ENCODE results near the gene HMGXB4. TPM values are rescaled to one million over a fixed set of nuclear protein-coding genes. Genes with fewer than 3 reads are reported as not detected.

HMGXB4 gene
- total and polyA plus RNA-seq, 9 of the 15 experiments (the other 6 are each of a cell fraction or from before 2014, with no cell fraction given), result 9.9 to 31.4 (median 24.8) TPM

- TF ChIP-seq, protein P1, sequence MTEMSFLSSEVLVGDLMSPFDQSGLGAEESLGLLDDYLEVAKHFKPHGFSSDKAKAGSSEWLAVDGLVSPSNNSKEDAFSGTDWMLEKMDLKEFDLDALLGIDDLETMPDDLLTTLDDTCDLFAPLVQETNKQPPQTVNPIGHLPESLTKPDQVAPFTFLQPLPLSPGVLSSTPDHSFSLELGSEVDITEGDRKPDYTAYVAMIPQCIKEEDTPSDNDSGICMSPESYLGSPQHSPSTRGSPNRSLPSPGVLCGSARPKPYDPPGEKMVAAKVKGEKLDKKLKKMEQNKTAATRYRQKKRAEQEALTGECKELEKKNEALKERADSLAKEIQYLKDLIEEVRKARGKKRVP (CRISPR knock-in tag; IDR thresholded peaks at IDR 0.05), result no peak
- TF ChIP-seq LEF1 (IDR thresholded peaks at IDR 0.05), result no peak
- TF ChIP-seq TEAD2 (tag; IDR thresholded peaks at IDR 0.05), result no peak
- no peak for TF ChIP-seq ZNF830 (CRISPR knock-in tag; IDR thresholded peaks at IDR 0.05)
- TF ChIP-seq ESRRB (CRISPR knock-in tag; IDR thresholded peaks at IDR 0.05; ENCODE audit: borderline replicate concordance), result no peak
- TF ChIP-seq SRSF7 (optimal IDR thresholded peaks at IDR 0.05; ENCODE audit: low read depth, low read length), result no peak
- TF ChIP-seq SMARCC2 (IDR thresholded peaks at IDR 0.05; ENCODE audit: low read depth), result no peak
- no peak for TF ChIP-seq ZNF354B (CRISPR knock-in tag; IDR thresholded peaks at IDR 0.05)
- no peak for TF ChIP-seq SUPT5H (IDR thresholded peaks at IDR 0.05)
- no peak for TF ChIP-seq HLTF (IDR thresholded peaks at IDR 0.05)
- TF ChIP-seq CEBPZ (IDR thresholded peaks at IDR 0.05; ENCODE audit: borderline replicate concordance, low read depth, low read length), result no peak
- no peak for TF ChIP-seq SIN3A (IDR thresholded peaks at IDR 0.05; ENCODE audit: borderline replicate concordance in 2 of 2, control insufficient read depth in 1 of 2, low read depth in 2 of 2, low read length in 2 of 2)
- TF ChIP-seq, protein P2, sequence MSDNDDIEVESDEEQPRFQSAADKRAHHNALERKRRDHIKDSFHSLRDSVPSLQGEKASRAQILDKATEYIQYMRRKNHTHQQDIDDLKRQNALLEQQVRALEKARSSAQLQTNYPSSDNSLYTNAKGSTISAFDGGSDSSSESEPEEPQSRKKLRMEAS (CRISPR knock-in tag; IDR thresholded peaks at IDR 0.05), result no peak
- TF ChIP-seq MTA2 (IDR thresholded peaks at IDR 0.05; ENCODE audit: low read depth), result peak; percentile 60
- TF ChIP-seq NR4A1 (CRISPR knock-in tag; IDR thresholded peaks at IDR 0.05), result no peak
- TF ChIP-seq NR4A1 (tag; IDR thresholded peaks at IDR 0.05), result no peak
- no peak for TF ChIP-seq ZNF174 (CRISPR knock-in tag; IDR thresholded peaks at IDR 0.05)
- no peak for TF ChIP-seq C11orf30 (IDR thresholded peaks at IDR 0.05; ENCODE audit: low read depth)
- TF ChIP-seq PPARD (CRISPR knock-in tag; IDR thresholded peaks at IDR 0.05), result no peak
- TF ChIP-seq RAD21 (CRISPR knock-in tag; conservative IDR thresholded peaks at IDR 0.05 in 1 of 2, IDR thresholded peaks at IDR 0.05 in 1 of 2), result no peak
- TF ChIP-seq EGR1 (conservative IDR thresholded peaks at IDR 0.05), result peak; percentile 59
- no peak for TF ChIP-seq JUNB (CRISPR knock-in tag; conservative IDR thresholded peaks at IDR 0.05)
- TF ChIP-seq KDM2B (CRISPR knock-in tag; IDR thresholded peaks at IDR 0.05), result no peak
- TF ChIP-seq, protein P3, sequence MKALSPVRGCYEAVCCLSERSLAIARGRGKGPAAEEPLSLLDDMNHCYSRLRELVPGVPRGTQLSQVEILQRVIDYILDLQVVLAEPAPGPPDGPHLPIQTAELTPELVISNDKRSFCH (CRISPR knock-in tag; IDR thresholded peaks at IDR 0.05), result no peak
- TF ChIP-seq, protein P3 (tag; IDR thresholded peaks at IDR 0.05), result no peak
- TF ChIP-seq NFXL1 (CRISPR knock-in tag; IDR thresholded peaks at IDR 0.05), result no peak
- TF ChIP-seq RBFOX2 (IDR thresholded peaks at IDR 0.05; ENCODE audit: low read depth, low read length), result no peak
These were observed 41.3 kb upstream of the HMGXB4 start (continued) for GRCh38 chr22:35215993-35216392.
